K562 (cell line): Measurements from ENCODE around the gene RSF1. TPM values are rescaled to one million over a fixed set of nuclear protein-coding genes. Genes with fewer than 3 reads are reported as not detected.

Experiments used
- BRD9 ChIP-seq: fragments of 450-650 bp; IDR thresholded peaks from 2 replicates; pipeline ENCODE4 v1.6.1; 2018; ENCODE audit warnings: low read depth; ENCODE audit not compliant: partially characterized antibody
- CC2D1A ChIP-seq: fragments of 450-650 bp; IDR thresholded peaks from 2 replicates; pipeline ENCODE4 v1.6.1; 2017; ENCODE audit warnings: mild to moderate bottlenecking
- E2F4 ChIP-seq: sonication (generic); formaldehyde crosslinking; IDR thresholded peaks from 2 replicates; pipeline ENCODE4 v1.8.0; 2022; ENCODE audit warnings: mild to moderate bottlenecking, low read depth, missing genetic modification reagents
- FOSL1 ChIP-seq: fragments of 200-800 bp; sonication (Bioruptor generic); conservative IDR thresholded peaks from 2 replicates; pipeline ENCODE4 v1.6.1; 2016; ENCODE audit warnings: missing genetic modification characterization, missing compliant biosample characterization
- HOXB6 ChIP-seq: fragments of 250-450 bp; sonication (Bioruptor Pico); IDR thresholded peaks from 2 replicates; pipeline ENCODE4 v1.5.1; 2022; ENCODE audit warnings: mild to moderate bottlenecking, borderline replicate concordance
- JUN ChIP-seq, 2 experiments: sonication (generic) in 1 of 2; formaldehyde crosslinking in 1 of 2; IDR thresholded peaks; 2 replicates each; pipeline versions ENCODE4 v1.6.1 to v1.8.0; 2012 to 2022; ENCODE audit warnings: borderline replicate concordance in 2 of 2, mild to moderate bottlenecking in 2 of 2, improper control_type of control experiment in 1 of 2, low read depth in 1 of 2, low read length in 1 of 2, missing genetic modification reagents in 1 of 2
- MLX ChIP-seq, 2 experiments: fragments of 450-650 bp in 1 of 2; sonication (generic) in 1 of 2; formaldehyde crosslinking; conservative IDR thresholded peaks; 2 replicates each; pipeline versions ENCODE4 v1.4.0 to v1.8.1; 2020 to 2022; ENCODE audit warnings: mild to moderate bottlenecking in 1 of 2, missing genetic modification reagents in 1 of 2
- NCOA1 ChIP-seq: fragments of 450-650 bp; IDR thresholded peaks from 2 replicates; pipeline ENCODE4 v1.6.1; 2016; ENCODE audit warnings: low read depth
- NFIX ChIP-seq: fragments of 250-450 bp; sonication (Bioruptor Pico); IDR thresholded peaks from 2 replicates; pipeline ENCODE4 v1.4.0; 2020; ENCODE audit warnings: low read depth, mild to moderate bottlenecking, moderate library complexity
- PHB2 ChIP-seq: fragments of 450-650 bp; IDR thresholded peaks from 2 replicates; pipeline ENCODE4 v1.6.1; 2017; ENCODE audit warnings: low read depth
- PYGO2 ChIP-seq: fragments of 450-650 bp; IDR thresholded peaks from 2 replicates; pipeline ENCODE4 v1.6.1; 2016; ENCODE audit warnings: mild to moderate bottlenecking, missing genetic modification characterization, moderate library complexity, missing compliant biosample characterization
- RAD21 ChIP-seq, 2 experiments: fragments of 250-450 bp in 1 of 2; fragments of 450-650 bp in 1 of 2; sonication (Bioruptor Pico) in 1 of 2; formaldehyde crosslinking in 1 of 2; IDR thresholded peaks in 1 of 2; conservative IDR thresholded peaks in 1 of 2; 2 replicates each; pipeline versions ENCODE4 v1.4.0 to v1.8.0; 2020 to 2022; ENCODE audit warnings: mild to moderate bottlenecking in 2 of 2, moderate library complexity in 1 of 2
- RBM25 ChIP-seq: fragments of 200-400 bp; formaldehyde crosslinking; IDR thresholded peaks from 2 replicates; pipeline ENCODE4 v1.6.1; 2018; ENCODE audit warnings: low read length, low read depth, moderate library complexity; ENCODE audit not compliant: severe bottlenecking
- SMAD1 ChIP-seq: fragments of 150-350 bp; IDR thresholded peaks from 2 replicates; pipeline ENCODE4 v1.6.1; 2014; ENCODE audit warnings: low read length, low read depth; ENCODE audit not compliant: partially characterized antibody
- SREBF2 ChIP-seq: sonication (generic); formaldehyde crosslinking; IDR thresholded peaks from 2 replicates; pipeline ENCODE4 v1.4.0; 2020; ENCODE audit warnings: mild to moderate bottlenecking, missing genetic modification reagents
- SRSF3 ChIP-seq: fragments of 200-400 bp; formaldehyde crosslinking; IDR thresholded peaks from 2 replicates; pipeline ENCODE4 v1.6.1; 2016; ENCODE audit warnings: mild to moderate bottlenecking, low read length, moderate library complexity; ENCODE audit not compliant: insufficient read depth
- ZKSCAN1 ChIP-seq: fragments of 150-350 bp; IDR thresholded peaks from 2 replicates; pipeline ENCODE4 v1.6.1; 2016; ENCODE audit warnings: low read depth, low read length
- ZNF740 ChIP-seq, 3 experiments: fragments of 200-800 bp in 1 of 3; sonication (Bioruptor generic) in 1 of 3; sonication (generic) in 1 of 3; formaldehyde crosslinking in 1 of 3; IDR thresholded peaks; 2 replicates each; pipeline versions ENCODE4 v1.6.1 to v1.8.0; 2016 to 2022; ENCODE audit warnings: mild to moderate bottlenecking in 2 of 3, missing compliant biosample characterization in 2 of 3, missing genetic modification characterization in 2 of 3, missing genetic modification reagents in 1 of 3
- polyA plus RNA-seq, 8 experiments: library from polyadenylated mRNA; depleted of rRNA in 4 of 8; stranded (reverse) in 5 of 8; unstranded in 3 of 8; fragments of >200 nt; fragmentation: Nextera tagmentation in 2 of 8; fragmentation: Illumina TruSeq in 1 of 8; extraction: Ambion mirVana in 2 of 8; extraction: Trizol in 1 of 8; gene quantifications; 2 replicates each; pipeline versions ENCODE4 v1.2.1 to v1.2.3, GENCODE V29; 2011 to 2014; ENCODE audit warnings: inconsistent platforms in 1 of 8, missing spikeins in 1 of 8
- total RNA-seq, 7 experiments: library from RNA; depleted of rRNA in 6 of 7; stranded (reverse); fragments of >200 nt in 6 of 7; fragmentation: Illumina TruSeq in 2 of 7; extraction: Trizol in 2 of 7; gene quantifications; 2 replicates each; pipeline versions ENCODE4 v1.2.1 to v1.2.3, GENCODE V29; 2011 to 2021; ENCODE audit warnings: low replicate concordance in 1 of 7
- TF ChIP-seq, protein P1 (sequence below): fragments of 450-650 bp; formaldehyde crosslinking; IDR thresholded peaks from 2 replicates; pipeline ENCODE4 v1.4.0; 2022; ENCODE audit warnings: missing genetic modification characterization
- TF ChIP-seq, protein P2 (sequence below): fragments of 450-650 bp; IDR thresholded peaks from 2 replicates; pipeline ENCODE4 v1.6.1; 2014; ENCODE audit warnings: low read depth, mild to moderate bottlenecking, moderate library complexity, borderline replicate concordance

The RSF1 gene
- total and polyA plus RNA-seq, 9 of the 15 experiments (the other 6 are each of a cell fraction or from before 2014, with no cell fraction given) = 9.7 to 63.6 (median 42.8) TPM

GRCh38 chr11:77705195-77705875 is 115.2 kb downstream of the RSF1 start (continued):
- TF ChIP-seq ZNF740 (CRISPR knock-in tag; IDR thresholded peaks at IDR 0.05) = no peak
- TF ChIP-seq ZNF740 (tag; IDR thresholded peaks at IDR 0.05) = no peak
- no peak for TF ChIP-seq NCOA1
- no peak for TF ChIP-seq SMAD1
- no peak for TF ChIP-seq PHB2
- TF ChIP-seq RAD21 (CRISPR knock-in tag; conservative IDR thresholded peaks at IDR 0.05 in 1 of 2, IDR thresholded peaks at IDR 0.05 in 1 of 2) = peak in 1 of 2 experiments; percentile 11; a peak in 1 of 4 replicates
- TF ChIP-seq BRD9 = no peak
- no peak for TF ChIP-seq MLX (CRISPR knock-in tag; conservative IDR thresholded peaks at IDR 0.05)
- TF ChIP-seq SREBF2 (CRISPR knock-in tag) = no peak
- peak; percentile 83 for TF ChIP-seq FOSL1 (tag)
- peak; percentile 61; the same call in 1 of the 2 replicates for TF ChIP-seq JUN (IDR thresholded peaks at IDR 0.05; ENCODE audit: borderline replicate concordance, low read depth, low read length)
- TF ChIP-seq JUN (CRISPR knock-in tag; IDR thresholded peaks at IDR 0.05; ENCODE audit: borderline replicate concordance) = no peak
- TF ChIP-seq, protein P1, sequence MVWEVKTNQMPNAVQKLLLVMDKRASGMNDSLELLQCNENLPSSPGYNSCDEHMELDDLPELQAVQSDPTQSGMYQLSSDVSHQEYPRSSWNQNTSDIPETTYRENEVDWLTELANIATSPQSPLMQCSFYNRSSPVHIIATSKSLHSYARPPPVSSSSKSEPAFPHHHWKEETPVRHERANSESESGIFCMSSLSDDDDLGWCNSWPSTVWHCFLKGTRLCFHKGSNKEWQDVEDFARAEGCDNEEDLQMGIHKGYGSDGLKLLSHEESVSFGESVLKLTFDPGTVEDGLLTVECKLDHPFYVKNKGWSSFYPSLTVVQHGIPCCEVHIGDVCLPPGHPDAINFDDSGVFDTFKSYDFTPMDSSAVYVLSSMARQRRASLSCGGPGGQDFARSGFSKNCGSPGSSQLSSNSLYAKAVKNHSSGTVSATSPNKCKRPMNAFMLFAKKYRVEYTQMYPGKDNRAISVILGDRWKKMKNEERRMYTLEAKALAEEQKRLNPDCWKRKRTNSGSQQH (CRISPR knock-in tag) = no peak
- TF ChIP-seq, protein P2, sequence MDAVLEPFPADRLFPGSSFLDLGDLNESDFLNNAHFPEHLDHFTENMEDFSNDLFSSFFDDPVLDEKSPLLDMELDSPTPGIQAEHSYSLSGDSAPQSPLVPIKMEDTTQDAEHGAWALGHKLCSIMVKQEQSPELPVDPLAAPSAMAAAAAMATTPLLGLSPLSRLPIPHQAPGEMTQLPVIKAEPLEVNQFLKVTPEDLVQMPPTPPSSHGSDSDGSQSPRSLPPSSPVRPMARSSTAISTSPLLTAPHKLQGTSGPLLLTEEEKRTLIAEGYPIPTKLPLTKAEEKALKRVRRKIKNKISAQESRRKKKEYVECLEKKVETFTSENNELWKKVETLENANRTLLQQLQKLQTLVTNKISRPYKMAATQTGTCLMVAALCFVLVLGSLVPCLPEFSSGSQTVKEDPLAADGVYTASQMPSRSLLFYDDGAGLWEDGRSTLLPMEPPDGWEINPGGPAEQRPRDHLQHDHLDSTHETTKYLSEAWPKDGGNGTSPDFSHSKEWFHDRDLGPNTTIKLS = no peak
- no peak for TF ChIP-seq PYGO2 (tag)
- no peak for TF ChIP-seq RBM25
- TF ChIP-seq ZKSCAN1 = no peak
- TF ChIP-seq SRSF3 = no peak
- TF ChIP-seq E2F4 (CRISPR knock-in tag) = no peak
- TF ChIP-seq NFIX (CRISPR knock-in tag) = no peak
- TF ChIP-seq HOXB6 = no peak
- TF ChIP-seq CC2D1A = peak; percentile 72; the same call in 1 of the 2 replicates
